HCT116 (cell line): ENCODE results near the gene ANKHD1. TPM values are rescaled to one million over a fixed set of nuclear protein-coding genes. Genes with fewer than 3 reads are reported as not detected.
"Not testable (repeated sequence)": the region's sequence is repeated elsewhere in the genome, so short reads cannot be mapped to it uniquely, and the experiment has no call there.

Experiments
- ATAC-seq: fragments of 200-7000 bp; cut with Tn5 transposase; 2 replicates; pipeline ENCODE4 v1.9.1; 2020; ENCODE audit warnings: mild to moderate bottlenecking, moderate library complexity
- BruUV-seq: library from RNA; stranded (reverse); fragments of 400-500 nt; replicated peaks from 2 replicates; lab custom pipeline; 2021; lab: Mats Ljungman, UMichigan
- CTCF ChIA-PET: fragments of 300-600 bp; sonication (Branson Sonifier 250); formaldehyde crosslinking; loops from one replicate; lab custom pipeline; 2021; ENCODE audit warnings: antibody characterized with exemption; lab: Charles Lee
- POLR2A ChIA-PET: fragments of 300-600, 350-600 bp; sonication (Branson Sonifier 250); formaldehyde crosslinking; loops from one replicate; lab custom pipeline; 2021; ENCODE audit warnings: antibody characterized with exemption; lab: Charles Lee
- RAD21 ChIA-PET, 2 experiments: fragments of 300-600 bp; sonication (Branson Sonifier 250); formaldehyde crosslinking; loops; one replicate each; lab custom pipeline; 2023; ENCODE audit warnings: low total read pairs in 2 of 2; ENCODE audit not compliant: uncharacterized antibody in 2 of 2, unreplicated experiment in 2 of 2, low non-redundant PET in 1 of 2; lab: Charles Lee
- DNase-seq: peaks from one replicate; pipeline ENCODE4 v3.0.0-alpha.2; 2010; ENCODE audit warnings: low read depth, low spot score
- H2AFZ ChIP-seq: fragments of 200-600 bp; shearing (Covaris generic), sonication (generic); 2 replicates; pipeline ENCODE4 v1.6.1; 2017; ENCODE audit warnings: low read depth, mixed run types, mixed read lengths, antibody characterized with exemption, low read length; ENCODE audit not compliant: poor library complexity, severe bottlenecking
- H3K27ac ChIP-seq: 2 replicates; pipeline ENCODE4 v1.5.1; 2012; ENCODE audit warnings: low read depth, low read length
- H3K27me3 ChIP-seq: fragments of 200-600 bp; sonication (generic); 2 replicates; pipeline ENCODE4 v1.6.1; 2016; ENCODE audit warnings: mixed run types, low read length, mixed read lengths; ENCODE audit not compliant: insufficient read depth
- H3K36me3 ChIP-seq, 2 experiments: fragments of 200-500 bp in 1 of 2; fragments of 200-600 bp in 1 of 2; sonication (Bioruptor generic) in 1 of 2; sonication (generic) in 1 of 2; 2 replicates each; pipeline versions ENCODE4 v1.5.1 to v1.6.1; 2014 to 2016; ENCODE audit warnings: low read length in 2 of 2, inconsistent platforms in 1 of 2, mixed read lengths in 1 of 2, mixed run types in 1 of 2; ENCODE audit not compliant: insufficient read depth in 2 of 2, control insufficient read depth in 1 of 2
- H3K4me1 ChIP-seq, 2 experiments: fragments of 200-600 bp in 1 of 2; sonication (generic) in 1 of 2; 2 replicates each; pipeline versions ENCODE4 v1.5.1 to v1.6.1; 2012 to 2017; ENCODE audit warnings: low read length in 2 of 2, inconsistent platforms in 1 of 2, mild to moderate bottlenecking in 1 of 2, mixed read lengths in 1 of 2, mixed run types in 1 of 2, moderate library complexity in 1 of 2; ENCODE audit not compliant: insufficient read depth in 2 of 2, control insufficient read depth in 1 of 2
- H3K4me2 ChIP-seq: fragments of 200-600 bp; sonication (generic); 2 replicates; pipeline ENCODE4 v1.6.1; 2017; ENCODE audit warnings: mixed run types, low read length, mixed read lengths
- H3K4me3 ChIP-seq, 2 experiments: fragments of 200-600 bp in 1 of 2; sonication (generic) in 1 of 2; replicated peaks in 1 of 2; 2 replicates each; pipeline ENCODE4 v1.5.1; 2011 to 2016; ENCODE audit warnings: low read length in 2 of 2, control low read depth in 1 of 2, low read depth in 1 of 2, mild to moderate bottlenecking in 1 of 2, mixed read lengths in 1 of 2, mixed run types in 1 of 2
- H3K79me2 ChIP-seq: fragments of 200-600 bp; sonication (generic); 2 replicates; pipeline ENCODE4 v1.6.1; 2017; ENCODE audit warnings: mild to moderate bottlenecking, mixed run types, low read length, moderate library complexity, mixed read lengths; ENCODE audit not compliant: insufficient read depth
- H3K9ac ChIP-seq: fragments of 200-600 bp; sonication (generic); 2 replicates; pipeline ENCODE4 v1.6.1; 2016; ENCODE audit warnings: low read length, mixed read lengths
- H3K9me2 ChIP-seq: fragments of 200-600 bp; sonication (generic), shearing (Covaris generic); 2 replicates; pipeline ENCODE4 v1.6.1; 2017; ENCODE audit warnings: mixed run types, mild to moderate bottlenecking, moderate library complexity; ENCODE audit not compliant: insufficient read depth
- H3K9me3 ChIP-seq, 2 experiments: fragments of 200-500 bp in 1 of 2; fragments of 200-600 bp in 1 of 2; sonication (Bioruptor generic) in 1 of 2; sonication (generic) in 1 of 2; 2 replicates each; pipeline ENCODE4 v1.6.1; 2014 to 2017; ENCODE audit warnings: low read length in 2 of 2, mixed read lengths in 2 of 2, inconsistent platforms in 1 of 2, low read depth in 1 of 2, mild to moderate bottlenecking in 1 of 2, mixed run types in 1 of 2, moderate library complexity in 1 of 2; ENCODE audit not compliant: control insufficient read depth in 1 of 2, insufficient read depth in 1 of 2
- H4K20me1 ChIP-seq: fragments of 200-600 bp; sonication (generic), shearing (Covaris generic); 2 replicates; pipeline ENCODE4 v1.6.1; 2017; ENCODE audit warnings: mixed run types, mild to moderate bottlenecking, moderate library complexity; ENCODE audit not compliant: insufficient read depth
- CBX3 ChIP-seq: IDR thresholded peaks from 2 replicates; pipeline ENCODE4 v1.6.1; 2012; ENCODE audit warnings: low read depth
- EGR1 ChIP-seq: IDR thresholded peaks from 2 replicates; pipeline ENCODE4 v1.6.1; 2012; ENCODE audit warnings: low read depth
- EZH2 ChIP-seq: fragments of 200-600 bp; sonication (generic); IDR thresholded peaks from 2 replicates; pipeline ENCODE4 v1.6.1; 2017; ENCODE audit warnings: antibody characterized with exemption, mixed run types
- POLR2AphosphoS5 ChIP-seq: IDR thresholded peaks from 2 replicates; pipeline ENCODE4 v1.6.1; 2011; ENCODE audit warnings: mild to moderate bottlenecking, low read depth, low read length, moderate library complexity
- RAD21 ChIP-seq: IDR thresholded peaks from 2 replicates; pipeline ENCODE4 v1.6.1; 2012; ENCODE audit warnings: low read depth, mild to moderate bottlenecking
- SIN3A ChIP-seq: IDR thresholded peaks from 2 replicates; pipeline ENCODE4 v1.6.1; 2012; ENCODE audit warnings: low read depth
- SP1 ChIP-seq: IDR thresholded peaks from 2 replicates; pipeline ENCODE4 v1.6.1; 2012; ENCODE audit warnings: low read depth
- YY1 ChIP-seq: IDR thresholded peaks from 2 replicates; pipeline ENCODE4 v1.6.1; 2011; ENCODE audit warnings: low read length, low read depth, moderate library complexity, mild to moderate bottlenecking; ENCODE audit not compliant: insufficient replicate concordance; ENCODE audit errors: extremely low read depth
- ZFX ChIP-seq: fragments of 450-650 bp; IDR thresholded peaks from 2 replicates; pipeline ENCODE4 v1.6.1; 2017
- ZNF274 ChIP-seq: fragments of 200-500 bp; sonication (Bioruptor generic); IDR thresholded peaks from 2 replicates; pipeline ENCODE4 v1.6.1; 2014; ENCODE audit warnings: mild to moderate bottlenecking, low read depth, low read length, inconsistent platforms
- intact Hi-C: fragments of 100-400 bp; cut with micrococcal nuclease; formaldehyde crosslinking; loops from 2 replicates; pipeline ENCODE4 v1.10.0; 2022
- total RNA-seq: library from RNA; stranded (reverse); gene quantifications from one replicate; pipeline ENCODE4 v1.2.1, GENCODE V29; 2021; ENCODE audit not compliant: unreplicated experiment
- TF ChIP-seq, protein P1 (sequence below): IDR thresholded peaks from 2 replicates; pipeline ENCODE4 v1.6.1; 2012
- TF ChIP-seq, protein P2 (sequence below): IDR thresholded peaks from 2 replicates; pipeline ENCODE4 v1.6.1; 2011; ENCODE audit warnings: mild to moderate bottlenecking, low read length, moderate library complexity; ENCODE audit not compliant: insufficient replicate concordance; ENCODE audit errors: extremely low read depth
- TF ChIP-seq, protein P3 (sequence below): IDR thresholded peaks from 2 replicates; pipeline ENCODE4 v1.6.1; 2012

The ANKHD1 gene
- total RNA-seq, 1 experiment from 2014 or later: 80.8 TPM

DNA sequence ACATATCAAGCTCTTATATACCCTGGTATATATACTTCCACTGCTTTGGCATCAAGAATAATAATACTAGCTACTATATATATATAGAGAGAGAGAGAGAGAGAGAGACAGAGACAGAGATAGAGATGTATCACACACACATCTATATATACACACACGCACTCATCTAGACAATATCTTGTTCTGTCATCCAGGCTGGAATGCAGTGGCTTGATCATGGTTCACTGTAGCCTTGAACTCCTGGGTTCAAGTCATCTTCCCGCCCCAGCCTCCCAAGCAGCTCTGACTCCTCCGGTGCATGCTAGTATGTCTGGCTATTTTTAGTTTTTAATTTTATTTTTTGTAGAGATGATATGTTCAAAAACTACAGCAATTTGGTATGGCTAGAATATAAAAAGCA is 22.5 kb downstream of the ANKHD1 start:
- Histone ChIP-seq H4K20me1 (peaks cover 4% of the 10 kb centered on the region; the same call in 1 of the 2 replicates), H2AFZ (no peak overlapping the region), H3K4me1 (no peaks in the 10 kb centered on the region; a peak in 1 of 4 replicates), H3K79me2 (peaks cover 77% of the 10 kb centered on the region), H3K27me3 (no peaks in the 10 kb centered on the region), H3K9ac (no peak overlapping the region), H3K4me2 (no peak overlapping the region), H3K9me2 (no peaks in the 10 kb centered on the region), H3K4me3 (no peak overlapping the region), H3K36me3 (no peaks in the 10 kb centered on the region), H3K27ac (no peak overlapping the region), H3K9me3 (no peaks in the 10 kb centered on the region)
- DNase-seq (no peak), ATAC-seq (no peak)
- ChIA-PET POLR2A (no interaction called here), RAD21 (no interaction called here), CTCF (no interaction called here)
- intact Hi-C loops: no loop called here
- no TSS peak for BruUV-seq
- TF ChIP-seq YY1 (no peak), EGR1 (no peak)

DNA sequence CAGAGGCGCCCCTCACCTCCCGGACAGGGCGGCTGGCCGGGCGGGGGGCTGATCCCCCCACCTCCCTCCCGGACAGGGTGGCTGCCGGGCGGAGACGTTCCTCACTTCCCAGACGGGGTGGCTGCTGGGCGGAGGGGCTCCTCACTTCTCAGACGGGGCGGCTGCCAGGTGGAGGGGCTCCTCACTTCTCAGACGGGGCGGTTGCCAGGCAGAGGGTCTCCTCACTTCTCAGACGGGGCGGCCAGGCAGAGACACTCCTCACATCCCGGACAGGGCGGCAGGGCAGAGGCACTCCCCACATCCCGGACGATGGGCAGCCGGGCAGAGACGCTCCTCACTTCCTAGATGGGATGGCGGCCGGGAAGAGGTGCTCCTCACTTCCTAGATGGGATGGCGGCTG is 26.1 kb downstream of the ANKHD1 start:
- POLR2A ChIA-PET: interaction anchor here (0.9 kb wide), 1 partner anchor 27 kb away, joined by 3 read pairs; the partner anchor contains the start of gene ANKHD1
- ATAC-seq, H3K9me3 ChIP-seq, BruUV-seq, CTCF ChIA-PET, H3K36me3 ChIP-seq, H3K4me3 ChIP-seq, H4K20me1 ChIP-seq, intact Hi-C loops, H3K4me1 ChIP-seq, DNase-seq, RAD21 ChIA-PET, H2AFZ ChIP-seq, H3K9ac ChIP-seq, H3K4me2 ChIP-seq, H3K27ac ChIP-seq, H3K27me3 ChIP-seq, H3K9me2 ChIP-seq: not testable (repeated sequence)
- peaks cover 78% of the 10 kb centered on the region for H3K79me2 ChIP-seq

DNA sequence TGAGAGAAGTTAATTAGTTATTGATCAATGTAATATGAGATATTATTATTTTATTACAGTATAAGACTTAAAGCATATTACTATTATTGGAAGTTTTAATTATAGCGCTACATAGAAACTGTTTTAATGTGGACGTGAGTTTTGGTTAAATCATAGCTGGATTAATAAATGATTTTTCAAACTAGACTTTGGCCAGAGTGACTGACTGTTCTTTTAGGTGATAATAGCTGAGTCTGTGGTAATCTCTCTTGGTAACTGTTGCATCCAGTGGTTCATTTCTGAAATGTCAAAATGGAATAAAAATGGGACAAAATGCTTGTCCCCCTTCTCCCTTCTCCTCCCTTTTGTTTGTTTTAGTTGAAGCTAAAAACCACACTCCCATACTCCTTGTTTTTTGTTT is 28.1 kb downstream of the ANKHD1 start:
- DNase-seq (no peak), ATAC-seq (no peak)
- RAD21 ChIA-PET: no interaction called here
- POLR2A ChIA-PET: interaction anchor here (0.9 kb wide), 1 partner anchor 29 kb away, joined by 3 read pairs; the partner anchor contains the start of gene ANKHD1
- no peak overlapping the region for H2AFZ ChIP-seq
- no peaks in the 10 kb centered on the region for H3K4me1 ChIP-seq
- H3K27ac ChIP-seq: no peak overlapping the region
- H3K79me2 ChIP-seq: peaks cover 78% of the 10 kb centered on the region
- CTCF ChIA-PET: no interaction called here
- intact Hi-C loops: no loop called here
- no peaks in the 10 kb centered on the region for H3K27me3 ChIP-seq
- H3K4me3 ChIP-seq: no peak overlapping the region
- no TSS peak for BruUV-seq
- H3K9me3 ChIP-seq: no peaks in the 10 kb centered on the region
- H3K4me2 ChIP-seq: no peak overlapping the region
- no peak overlapping the region for H3K9ac ChIP-seq
- no peaks in the 10 kb centered on the region for H4K20me1 ChIP-seq
- H3K36me3 ChIP-seq: no peaks in the 10 kb centered on the region
- no peaks in the 10 kb centered on the region for H3K9me2 ChIP-seq
- no peak for TF ChIP-seq ZFX
- TF ChIP-seq, protein P1, sequence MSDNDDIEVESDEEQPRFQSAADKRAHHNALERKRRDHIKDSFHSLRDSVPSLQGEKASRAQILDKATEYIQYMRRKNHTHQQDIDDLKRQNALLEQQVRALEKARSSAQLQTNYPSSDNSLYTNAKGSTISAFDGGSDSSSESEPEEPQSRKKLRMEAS: no peak
- TF ChIP-seq CBX3: no peak
- TF ChIP-seq SIN3A: no peak
- TF ChIP-seq ZNF274: no peak
- TF ChIP-seq, protein P2, sequence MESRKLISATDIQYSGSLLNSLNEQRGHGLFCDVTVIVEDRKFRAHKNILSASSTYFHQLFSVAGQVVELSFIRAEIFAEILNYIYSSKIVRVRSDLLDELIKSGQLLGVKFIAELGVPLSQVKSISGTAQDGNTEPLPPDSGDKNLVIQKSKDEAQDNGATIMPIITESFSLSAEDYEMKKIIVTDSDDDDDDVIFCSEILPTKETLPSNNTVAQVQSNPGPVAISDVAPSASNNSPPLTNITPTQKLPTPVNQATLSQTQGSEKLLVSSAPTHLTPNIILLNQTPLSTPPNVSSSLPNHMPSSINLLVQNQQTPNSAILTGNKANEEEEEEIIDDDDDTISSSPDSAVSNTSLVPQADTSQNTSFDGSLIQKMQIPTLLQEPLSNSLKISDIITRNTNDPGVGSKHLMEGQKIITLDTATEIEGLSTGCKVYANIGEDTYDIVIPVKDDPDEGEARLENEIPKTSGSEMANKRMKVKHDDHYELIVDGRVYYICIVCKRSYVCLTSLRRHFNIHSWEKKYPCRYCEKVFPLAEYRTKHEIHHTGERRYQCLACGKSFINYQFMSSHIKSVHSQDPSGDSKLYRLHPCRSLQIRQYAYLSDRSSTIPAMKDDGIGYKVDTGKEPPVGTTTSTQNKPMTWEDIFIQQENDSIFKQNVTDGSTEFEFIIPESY: no peak
- TF ChIP-seq EZH2: no peak
- no peak for TF ChIP-seq RAD21
- no peak for TF ChIP-seq EGR1
- no peak for TF ChIP-seq POLR2AphosphoS5
- TF ChIP-seq, protein P3, sequence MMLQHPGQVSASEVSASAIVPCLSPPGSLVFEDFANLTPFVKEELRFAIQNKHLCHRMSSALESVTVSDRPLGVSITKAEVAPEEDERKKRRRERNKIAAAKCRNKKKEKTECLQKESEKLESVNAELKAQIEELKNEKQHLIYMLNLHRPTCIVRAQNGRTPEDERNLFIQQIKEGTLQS: no peak
- TF ChIP-seq SP1: no peak
